ENCODE results near the gene SEMA4B.
A peak's percentile ranks its signal among the peaks of the same experiment; 100 is the strongest.

Gene SEMA4B

DNA sequence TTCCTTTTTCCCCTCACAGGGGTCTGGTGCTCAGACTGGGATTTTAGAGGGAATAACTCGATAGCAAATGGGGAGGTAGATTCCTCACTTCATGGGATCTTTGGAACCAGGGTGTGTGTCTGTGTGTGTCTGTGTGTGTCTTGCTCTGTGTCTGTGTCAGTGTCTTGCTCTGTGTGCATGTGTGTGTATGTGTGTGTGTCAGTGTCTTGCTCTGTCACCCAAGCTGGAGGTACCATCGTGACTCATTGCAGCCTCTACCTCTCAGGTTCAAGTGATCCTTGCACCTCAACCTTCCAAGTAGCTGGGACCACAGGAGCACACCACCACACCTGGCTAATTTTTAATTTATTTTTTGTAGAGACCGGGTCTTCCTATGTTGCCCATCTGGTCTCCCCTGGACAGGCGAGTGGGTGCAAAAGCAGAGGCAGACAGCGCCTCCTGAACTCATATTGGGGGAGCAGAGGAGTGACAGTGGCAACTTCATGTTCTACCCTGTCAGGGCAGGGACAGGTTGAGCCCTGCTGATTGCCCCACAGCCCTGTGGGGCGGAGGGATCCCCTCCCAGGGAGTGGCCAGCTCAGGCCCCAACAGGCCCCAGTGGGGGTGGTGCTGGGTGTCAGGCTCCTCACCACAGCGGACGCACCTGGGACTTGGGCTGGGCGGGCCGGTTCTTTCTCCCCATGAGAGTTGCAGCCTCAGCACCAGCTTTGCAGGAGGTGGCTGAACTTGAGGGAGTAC lies 10.4 kb upstream of the SEMA4B start:
- DNase-seq (ENCODE audit: low spot score) = peak; percentile 59
- TF ChIP-seq CTCF (IDR thresholded peaks at IDR 0.05; ENCODE audit: extremely low read depth, missing control alignments) = no peak

- TF ChIP-seq CTCF (IDR thresholded peaks at IDR 0.05; ENCODE audit: extremely low read depth, missing control alignments) = no peak
- DNase-seq (ENCODE audit: low spot score) = no peak
These were observed 9.8 kb upstream of the SEMA4B start for GRCh38 chr15:90191344-90191687.

GRCh38 chr15:90191794-90192509 lies 9.2 kb upstream of the SEMA4B start:
- TF ChIP-seq CTCF (IDR thresholded peaks at IDR 0.05; ENCODE audit: extremely low read depth, missing control alignments) = no peak
- DNase-seq (ENCODE audit: low spot score) = peak; percentile 60

DNA sequence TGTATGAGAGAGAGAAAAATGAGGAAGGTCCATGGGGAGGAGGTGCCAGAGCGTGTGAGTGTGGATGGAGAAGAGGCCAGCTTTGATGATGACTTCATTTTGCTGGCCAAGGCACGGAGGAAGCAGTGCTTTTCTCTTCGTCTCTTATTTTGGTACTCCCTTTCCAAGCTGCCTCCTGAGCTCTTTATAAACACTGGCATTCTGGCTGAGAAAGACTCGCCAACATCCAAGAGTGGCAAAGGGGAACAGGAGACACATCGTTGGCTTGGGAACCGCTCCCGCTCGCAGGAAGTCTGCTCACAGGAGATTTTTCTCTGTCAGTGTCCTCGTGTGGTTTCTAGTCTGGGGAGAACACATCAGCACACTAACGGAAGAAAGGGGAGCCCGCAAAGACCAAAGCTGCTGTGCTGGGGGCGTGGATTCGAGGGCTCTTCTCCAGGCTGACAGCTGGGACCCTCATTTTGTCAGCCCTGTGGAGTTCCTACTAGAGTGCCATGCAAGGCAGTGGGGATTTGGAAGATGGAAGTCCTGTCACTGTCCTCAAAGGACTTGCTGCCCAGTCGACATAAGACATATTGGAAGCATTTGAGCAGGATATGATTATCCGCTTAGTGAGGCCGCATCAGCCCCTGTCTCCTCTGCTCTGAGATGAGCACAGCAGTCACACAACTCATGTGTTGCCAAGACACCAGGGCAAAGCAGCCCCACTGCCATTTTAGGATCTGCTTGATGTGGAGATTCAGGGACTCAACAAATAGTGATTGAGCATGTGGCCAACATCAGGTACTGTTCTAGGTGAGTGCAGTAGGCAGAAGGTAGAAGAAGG lies 8.0 kb upstream of the SEMA4B start:
- DNase-seq (ENCODE audit: low spot score) = no peak
- TF ChIP-seq CTCF (IDR thresholded peaks at IDR 0.05; ENCODE audit: extremely low read depth, missing control alignments) = no peak

- TF ChIP-seq CTCF (IDR thresholded peaks at IDR 0.05; ENCODE audit: extremely low read depth, missing control alignments) = no peak
- DNase-seq (ENCODE audit: low spot score) = no peak
These were observed 6.5 kb upstream of the SEMA4B start for GRCh38 chr15:90194655-90195054.

- no peak for TF ChIP-seq CTCF (IDR thresholded peaks at IDR 0.05; ENCODE audit: extremely low read depth, missing control alignments)
- DNase-seq (ENCODE audit: low spot score) = no peak
These were observed 498 bp upstream of the SEMA4B start for GRCh38 chr15:90200534-90201129.
